T-cell (primary cell): ENCODE results near the gene NAGPA. TPM values are rescaled to one million over a fixed set of nuclear protein-coding genes. Genes with fewer than 3 reads are reported as not detected.

Source experiments
- ATAC-seq, 4 experiments: fragments of 200-7000 bp in 3 of 4; fragments of 150-1000 bp in 1 of 4; cut with Tn5 transposase; replicated peaks in 1 of 4; 1 replicate in 3 of 4; 2 replicates in 1 of 4; pipeline ENCODE4 v1.10.0; 2021; ENCODE audit warnings: moderate library complexity in 3 of 4, mild to moderate bottlenecking in 2 of 4, moderate number of reproducible peaks in 1 of 4
- CTCF ChIA-PET, 2 donors: fragments of 300-600 bp; sonication (Branson Sonifier 250); formaldehyde crosslinking; loops; one replicate each; lab custom pipeline; 2022; ENCODE audit warnings: antibody characterized with exemption in 2 of 2; lab: Charles Lee
- POLR2A ChIA-PET, 2 donors: fragments of 300-600 bp; sonication (Branson Sonifier 250); formaldehyde crosslinking; loops; one replicate each; lab custom pipeline; 2022; ENCODE audit warnings: antibody characterized with exemption in 2 of 2; lab: Charles Lee
- DNase-seq, 35 experiments: peaks; one replicate each; pipeline versions ENCODE4 v3.0.0 to v3.0.0-alpha.2; 2013 to 2023
- H3K27ac ChIP-seq: one replicate; pipeline ENCODE4 v1.5.1; 2013; ENCODE audit warnings: low read length
- H3K27me3 ChIP-seq, 2 experiments: replicated peaks in 1 of 2; 1 replicate in 1 of 2; 2 replicates in 1 of 2; pipeline versions ENCODE4 v1.6.1 to v1.7.0; 2013; ENCODE audit warnings: low read length in 1 of 2, mixed read lengths in 1 of 2; ENCODE audit not compliant: control insufficient read depth in 2 of 2, insufficient read depth in 2 of 2; ENCODE audit errors: extremely low read depth in 1 of 2
- H3K36me3 ChIP-seq, 2 donors: 1 replicate in 1 of 2; 2 replicates in 1 of 2; pipeline versions ENCODE4 v1.6.1 to v1.7.0; 2013; ENCODE audit warnings: low read length in 1 of 2; ENCODE audit not compliant: control insufficient read depth in 2 of 2, insufficient read depth in 1 of 2; ENCODE audit errors: extremely low read depth in 1 of 2
- H3K4me1 ChIP-seq, 2 experiments: 1 replicate in 1 of 2; 2 replicates in 1 of 2; pipeline versions ENCODE4 v1.6.1 to v1.7.0; 2013; ENCODE audit warnings: low read length in 2 of 2, mixed read lengths in 1 of 2; ENCODE audit not compliant: insufficient read depth in 2 of 2, control insufficient read depth in 1 of 2; ENCODE audit errors: extremely low read depth in 1 of 2
- H3K4me3 ChIP-seq, 2 donors: 1 replicate in 1 of 2; 2 replicates in 1 of 2; pipeline versions ENCODE4 v1.5.1 to v1.7.0; 2013; ENCODE audit warnings: mild to moderate bottlenecking in 2 of 2, low read length in 1 of 2, moderate library complexity in 1 of 2; ENCODE audit not compliant: control insufficient read depth in 1 of 2; ENCODE audit errors: extremely low read depth in 1 of 2
- H3K9me3 ChIP-seq: 2 replicates; pipeline ENCODE4 v1.7.0; 2013
- H3K27ac Mint-ChIP-seq, 2 donors: one replicate each; pipeline ENCODE4 v1.8.0; 2020 to 2021; ENCODE audit warnings: mild to moderate bottlenecking in 2 of 2, mixed read lengths in 2 of 2
- H3K27me3 Mint-ChIP-seq, 2 donors: one replicate each; pipeline ENCODE4 v1.8.0; 2021 to 2022; ENCODE audit warnings: mixed read lengths in 2 of 2
- H3K36me3 Mint-ChIP-seq: one replicate; pipeline ENCODE4 v1.8.0; 2021; ENCODE audit warnings: mixed read lengths
- H3K4me1 Mint-ChIP-seq, 3 donors: one replicate each; pipeline ENCODE4 v1.8.0; 2020 to 2022; ENCODE audit warnings: mixed read lengths in 3 of 3, mild to moderate bottlenecking in 1 of 3
- H3K4me3 Mint-ChIP-seq, 3 donors: one replicate each; pipeline ENCODE4 v1.8.0; 2020 to 2022; ENCODE audit warnings: mild to moderate bottlenecking in 3 of 3, mixed read lengths in 3 of 3, moderate library complexity in 3 of 3
- H3K9me3 Mint-ChIP-seq, 3 donors: one replicate each; pipeline ENCODE4 v1.8.0; 2020 to 2022; ENCODE audit warnings: mixed read lengths in 3 of 3
- WGBS: methylation state at CpG from one replicate; pipeline ENCODE4 v1.1.5; 2013; ENCODE audit warnings: missing lambda C conversion rate; ENCODE audit not compliant: insufficient coverage; 5-methylcytosine and 5-hydroxymethylcytosine counted together
- total RNA-seq, 35 experiments: library from RNA in 6 of 35; stranded (reverse) in 6 of 35; fragments of 120-200 nt in 1 of 35; gene quantifications; one replicate each; pipeline versions ENCODE4 v1.2.1 to v1.2.4 and lab custom pipeline; 2013 to 2026

The NAGPA gene
- total RNA-seq, 5 donors from 2014 or later (not counting 1 experiment from before 2014, with no cell fraction given), result 26.2 to 33.6 (median 29.7) TPM

- ChIA-PET CTCF (no interaction called here), POLR2A (no interaction called here)
- H3K27ac Mint-ChIP-seq, result no peak overlapping the region
- H3K36me3 Mint-ChIP-seq, result no peaks in the 10 kb centered on the region
- Histone ChIP-seq H3K36me3 (no peaks in the 10 kb centered on the region), H3K9me3 (no peaks in the 10 kb centered on the region), H3K27ac (no peak overlapping the region), H3K4me1 (no peaks in the 10 kb centered on the region), H3K4me3 (no peak overlapping the region), H3K27me3 (peaks cover 2 to 58% of the 10 kb centered on the region in 2 experiments)
- DNase-seq, result no peak
- no peak for ATAC-seq
- no peaks in the 10 kb centered on the region for H3K4me1 Mint-ChIP-seq
- 63% methylated on average over 17 of the region's 18 CpGs for WGBS
- no peaks in the 10 kb centered on the region for H3K9me3 Mint-ChIP-seq
- no peak overlapping the region for H3K4me3 Mint-ChIP-seq
- H3K27me3 Mint-ChIP-seq, result peaks cover 19 to 47% of the 10 kb centered on the region in 2 donors
Observed at GRCh38 chr16:4994719-4995434, 38.9 kb downstream of the NAGPA start.

DNA sequence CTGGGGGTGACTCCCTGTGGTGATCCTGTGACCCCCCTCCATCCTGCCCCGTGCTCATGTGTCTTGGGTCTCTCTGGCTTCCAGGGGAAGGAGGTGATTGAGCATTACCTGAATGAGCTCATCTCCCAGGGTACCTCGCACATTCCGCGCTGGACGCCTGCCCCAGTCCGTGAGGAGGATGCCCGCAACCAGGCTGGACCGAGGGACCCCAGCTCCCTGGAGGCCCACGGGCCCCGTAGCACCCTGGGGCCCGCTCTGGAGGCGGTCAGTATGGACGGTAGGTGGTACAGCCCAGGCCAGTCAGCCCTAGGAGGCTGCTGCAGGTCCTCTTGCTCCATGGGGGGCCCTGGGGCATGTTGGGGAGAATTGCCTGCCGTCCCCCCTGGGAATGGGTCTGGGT is 42.0 kb downstream of the NAGPA start:
- Mint-ChIP-seq H3K27me3 (peaks cover 29 to 52% of the 10 kb centered on the region in 2 donors), H3K27ac (no peak overlapping the region), H3K4me3 (no peak overlapping the region), H3K36me3 (no peaks in the 10 kb centered on the region), H3K4me1 (peaks cover 0 to 6% (median 3%) of the 10 kb centered on the region in 3 donors), H3K9me3 (no peaks in the 10 kb centered on the region)
- peaks cover 6 to 66% of the 10 kb centered on the region in 2 experiments for H3K27me3 ChIP-seq
- no peak overlapping the region for H3K4me3 ChIP-seq
- ChIA-PET CTCF (no interaction called here), POLR2A (no interaction called here)
- peaks cover 0 to 3% of the 10 kb centered on the region in 2 experiments for H3K4me1 ChIP-seq
- H3K9me3 ChIP-seq, result no peaks in the 10 kb centered on the region
- ATAC-seq (no peak), DNase-seq (no peak)
- H3K36me3 ChIP-seq, result no peaks in the 10 kb centered on the region
- H3K27ac ChIP-seq, result no peak overlapping the region
- 84% methylated on average over 13 of the region's 14 CpGs for WGBS

DNA sequence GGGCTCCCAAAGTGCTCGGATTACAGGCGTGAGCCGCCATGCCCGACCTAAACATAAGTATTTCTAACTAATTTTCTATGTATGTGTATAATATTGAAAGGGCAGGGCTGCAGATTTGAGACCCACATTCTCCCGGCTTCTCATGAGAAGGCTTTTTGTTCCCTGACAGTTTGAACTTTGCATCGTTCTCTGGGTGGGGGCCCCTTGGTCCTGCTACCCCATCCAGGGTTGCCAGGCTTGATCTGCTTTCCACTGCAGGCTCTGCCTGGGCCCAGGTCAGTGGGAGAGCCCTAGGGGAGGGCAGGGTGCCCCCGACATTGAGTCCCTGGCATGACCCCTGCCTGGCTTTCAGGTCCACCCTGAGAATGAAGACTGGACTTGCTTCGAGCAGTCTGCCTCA is 43.3 kb downstream of the NAGPA start:
- no peak for ATAC-seq
- Mint-ChIP-seq H3K4me3 (no peak overlapping the region), H3K27me3 (peaks cover 34 to 50% of the 10 kb centered on the region in 2 donors), H3K36me3 (no peaks in the 10 kb centered on the region), H3K4me1 (peaks cover 0 to 6% (median 3%) of the 10 kb centered on the region in 3 donors), H3K27ac (no peak overlapping the region), H3K9me3 (no peaks in the 10 kb centered on the region)
- H3K27me3 ChIP-seq, result peaks cover 8 to 59% of the 10 kb centered on the region in 2 experiments
- no peaks in the 10 kb centered on the region for H3K9me3 ChIP-seq
- H3K27ac ChIP-seq, result no peak overlapping the region
- ChIA-PET CTCF (no interaction called here), POLR2A (no interaction called here)
- WGBS, result 68% methylated on average over 4 of the region's 8 CpGs
- DNase-seq, result no peak
- no peaks in the 10 kb centered on the region for H3K36me3 ChIP-seq
- peaks cover 0 to 3% of the 10 kb centered on the region in 2 experiments for H3K4me1 ChIP-seq
- no peak overlapping the region for H3K4me3 ChIP-seq

DNA sequence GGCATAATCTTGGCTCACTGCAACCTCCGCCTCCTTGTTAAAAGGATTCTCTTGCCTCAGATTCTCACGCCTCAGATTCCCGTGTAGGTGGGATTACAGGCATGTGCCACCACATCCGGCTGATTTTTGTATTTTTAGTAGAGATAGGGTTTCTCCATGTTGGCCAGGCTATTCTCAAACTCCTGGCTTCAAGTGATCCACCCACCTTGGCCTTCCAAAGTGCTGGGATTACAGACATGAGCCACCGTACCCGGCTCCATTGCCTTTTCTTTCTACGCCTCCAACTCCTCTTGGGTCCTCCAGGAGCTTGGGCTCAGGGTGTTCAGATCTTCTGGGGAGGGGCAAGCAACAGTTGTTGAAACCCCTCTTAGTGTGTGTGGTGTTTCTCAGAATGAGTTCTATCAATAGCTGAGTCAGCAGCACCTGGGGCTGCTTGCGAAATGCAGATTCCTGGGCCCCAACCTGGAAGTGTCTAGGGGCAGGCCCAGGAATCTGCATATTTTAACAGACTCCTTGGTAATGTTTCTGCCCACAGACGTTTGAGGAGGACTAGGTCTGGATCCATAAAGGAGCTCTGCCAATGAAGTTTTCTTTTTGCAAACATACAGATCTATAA is 44.2 kb downstream of the NAGPA start:
- Mint-ChIP-seq H3K27ac (no peak overlapping the region), H3K36me3 (no peaks in the 10 kb centered on the region), H3K9me3 (no peaks in the 10 kb centered on the region), H3K4me3 (no peak overlapping the region), H3K4me1 (peaks cover 0 to 6% (median 3%) of the 10 kb centered on the region in 3 donors), H3K27me3 (peaks cover 29 to 50% of the 10 kb centered on the region in 2 donors)
- Histone ChIP-seq H3K9me3 (no peaks in the 10 kb centered on the region), H3K27me3 (peaks cover 8 to 50% of the 10 kb centered on the region in 2 experiments), H3K36me3 (no peaks in the 10 kb centered on the region), H3K4me1 (peaks cover 0 to 3% of the 10 kb centered on the region in 2 experiments), H3K27ac (no peak overlapping the region), H3K4me3 (no peak overlapping the region)
- 93% methylated on average over 4 of the region's 9 CpGs for WGBS
- ATAC-seq, result no peak
- CTCF ChIA-PET, result no interaction called here
- DNase-seq, result no peak
- POLR2A ChIA-PET, result no interaction called here

DNA sequence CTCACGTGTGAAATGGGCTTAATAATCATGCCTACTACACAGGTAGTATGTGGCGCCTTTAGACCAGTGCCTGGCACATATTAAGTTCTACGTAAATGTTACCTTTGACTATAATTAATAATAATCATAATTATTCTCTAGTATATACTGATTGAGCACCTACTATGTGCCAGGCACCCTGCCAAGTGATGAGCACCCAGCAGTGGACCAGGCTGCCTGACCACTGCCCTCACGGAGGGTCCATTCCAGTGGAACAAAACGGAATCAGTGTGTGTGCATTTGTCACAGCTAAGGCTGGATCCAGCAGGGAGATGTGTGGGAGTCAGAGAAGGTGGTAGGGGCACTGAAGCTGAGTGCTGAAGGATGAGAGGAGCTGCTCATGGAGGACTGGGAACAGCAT is 45.1 kb downstream of the NAGPA start:
- no peaks in the 10 kb centered on the region for H3K36me3 ChIP-seq
- Mint-ChIP-seq H3K27ac (peak overlapping the region in 1 of 2 donors; percentile 43), H3K36me3 (no peaks in the 10 kb centered on the region), H3K4me1 (peaks cover 0 to 6% (median 3%) of the 10 kb centered on the region in 3 donors), H3K4me3 (no peak overlapping the region), H3K27me3 (peaks cover 33 to 53% of the 10 kb centered on the region in 2 donors), H3K9me3 (no peaks in the 10 kb centered on the region)
- POLR2A ChIA-PET, result no interaction called here
- H3K4me1 ChIP-seq, result peaks cover 0 to 3% of the 10 kb centered on the region in 2 experiments
- H3K4me3 ChIP-seq, result no peak overlapping the region
- no peaks in the 10 kb centered on the region for H3K9me3 ChIP-seq
- H3K27me3 ChIP-seq, result peaks cover 8 to 50% of the 10 kb centered on the region in 2 experiments
- no peak overlapping the region for H3K27ac ChIP-seq
- CTCF ChIA-PET, result no interaction called here
- ATAC-seq (no peak), DNase-seq (no peak)
- WGBS, result 95% methylated on average over 2 of the region's 5 CpGs

GRCh38 chr16:4987580-4988374 is 46.0 kb downstream of the NAGPA start:
- H3K4me1 ChIP-seq, result peaks cover 0 to 3% of the 10 kb centered on the region in 2 experiments
- ChIA-PET POLR2A (no interaction called here), CTCF (no interaction called here)
- Mint-ChIP-seq H3K27me3 (peaks cover 33 to 53% of the 10 kb centered on the region in 2 donors), H3K36me3 (no peaks in the 10 kb centered on the region), H3K27ac (no peak overlapping the region), H3K4me1 (peaks cover 0 to 6% (median 3%) of the 10 kb centered on the region in 3 donors), H3K4me3 (no peak overlapping the region), H3K9me3 (no peaks in the 10 kb centered on the region)
- no peak overlapping the region for H3K27ac ChIP-seq
- H3K27me3 ChIP-seq, result peaks cover 8 to 50% of the 10 kb centered on the region in 2 experiments
- no peak overlapping the region for H3K4me3 ChIP-seq
- no peaks in the 10 kb centered on the region for H3K36me3 ChIP-seq
- DNase-seq, result no peak
- WGBS, result 22% methylated on average over 56 of the region's 60 CpGs
- H3K9me3 ChIP-seq, result no peaks in the 10 kb centered on the region
- peak in 1 of 4 experiments; percentile 27 for ATAC-seq
